Gastrocnemius medialis (tissue), 4 donors: ENCODE results near the gene COL4A5. TPM values are rescaled to one million over a fixed set of nuclear protein-coding genes. Genes with fewer than 3 reads are reported as not detected.

Experiments
- ATAC-seq, 2 donors: fragments of 150-250 bp; one replicate each; pipeline ENCODE4 v1.9.1; 2016
- DNase-seq, 2 donors: peaks; one replicate each; pipeline ENCODE4 v3.0.0-alpha.2; 2019
- H3K27ac ChIP-seq, 4 donors: fragments of 200-600 bp; sonication (generic); 1 replicate in 1 of 4; 2 replicates in 3 of 4; pipeline ENCODE4 v1.5.1; 2016 to 2018; ENCODE audit warnings: mild to moderate bottlenecking in 2 of 4, moderate library complexity in 1 of 4
- H3K27me3 ChIP-seq, 3 donors: fragments of 200-600 bp; sonication (generic) in 2 of 3; 1 replicate in 1 of 3; 2 replicates in 2 of 3; pipeline versions ENCODE4 v1.5.1 to v1.6.0; 2016 to 2019; ENCODE audit warnings: mild to moderate bottlenecking in 1 of 3, moderate library complexity in 1 of 3
- H3K36me3 ChIP-seq, 2 donors: fragments of 200-600 bp; sonication (generic) in 1 of 2; one replicate each; pipeline ENCODE4 v1.5.1; 2017 to 2018
- H3K4me1 ChIP-seq, 2 donors: fragments of 200-600 bp; sonication (generic) in 1 of 2; one replicate each; pipeline ENCODE4 v1.5.1; 2016 to 2017; ENCODE audit warnings: mild to moderate bottlenecking in 2 of 2
- H3K4me3 ChIP-seq, 4 donors: fragments of 200-600 bp; sonication (generic) in 3 of 4; 1 replicate in 1 of 4; 2 replicates in 3 of 4; pipeline ENCODE4 v1.5.1; 2016 to 2019; ENCODE audit warnings: mild to moderate bottlenecking in 2 of 4
- H3K9me3 ChIP-seq, 3 donors: fragments of 200-600 bp; sonication (generic) in 2 of 3; 1 replicate in 1 of 3; 2 replicates in 2 of 3; pipeline ENCODE4 v1.5.1; 2016 to 2019
- CTCF ChIP-seq, 5 experiments: fragments of 450-650 bp in 3 of 5; fragments of 200-600 bp in 2 of 5; sonication (generic) in 2 of 5; IDR thresholded peaks in 4 of 5; conservative IDR thresholded peaks in 1 of 5; 1 replicate in 4 of 5; 2 replicates in 1 of 5; pipeline ENCODE4 v1.5.1; 2016 to 2019; ENCODE audit warnings: antibody characterized with exemption in 5 of 5, mild to moderate bottlenecking in 3 of 5, moderate library complexity in 3 of 5
- POLR2A ChIP-seq, 2 donors: fragments of 450-650 bp; IDR thresholded peaks; one replicate each; pipeline ENCODE4 v1.6.1; 2017; ENCODE audit warnings: antibody characterized with exemption in 2 of 2, mild to moderate bottlenecking in 2 of 2, moderate library complexity in 2 of 2
- in situ Hi-C, 4 donors: fragments of 200-750 bp; cut with MboI; loops; one replicate each; pipeline versions ENCODE4 v1.15.0 to v1.8.0; 2017; ENCODE audit warnings: low sequenced_read_pairs in 4 of 4
- intact Hi-C: fragments of 100-400 bp; cut with DNase I; formaldehyde crosslinking; loops from one replicate; pipeline ENCODE4 v1.15.1; 2023; ENCODE audit warnings: low total_unique reads
- total RNA-seq, 4 donors: library from RNA; depleted of rRNA; stranded (reverse); fragments of >200 nt; gene quantifications; one replicate each; pipeline versions ENCODE4 v1.1.0 to v1.2.3, GENCODE V29; 2016

COL4A5 gene
- total RNA-seq, 4 donors from 2014 or later: 0.60 to 15.1 (median 4.4) TPM

DNA sequence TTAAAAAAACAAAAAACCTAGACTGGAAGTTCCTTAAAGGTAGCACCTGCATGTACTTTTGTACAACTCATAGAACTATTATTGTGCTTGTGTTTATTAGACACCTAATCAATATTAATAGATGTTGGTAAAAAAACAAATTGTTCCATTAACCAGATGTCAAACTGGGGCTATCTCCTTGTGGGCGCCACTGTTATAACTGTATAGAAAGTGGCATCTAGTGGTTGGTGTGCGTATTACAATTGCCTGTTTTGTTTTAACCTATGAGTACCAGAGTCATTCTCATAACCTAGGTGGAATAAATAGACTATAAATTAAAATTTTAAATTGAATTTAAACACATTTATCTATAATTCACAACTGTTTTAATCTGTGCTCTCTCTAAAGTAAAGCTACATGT, 97.4 kb downstream of the COL4A5 start:
- Histone ChIP-seq H3K36me3 (no peaks in the 10 kb centered on the region), H3K27ac (no peak overlapping the region), H3K9me3 (no peaks in the 10 kb centered on the region), H3K27me3 (no peaks in the 10 kb centered on the region), H3K4me3 (no peak overlapping the region), H3K4me1 (no peaks in the 10 kb centered on the region)
- ATAC-seq (peak in 1 of 2 donors; percentile 69), DNase-seq (no peak)
- TF ChIP-seq POLR2A (IDR thresholded peaks at IDR 0.05) (no peak), CTCF (IDR thresholded peaks at IDR 0.05 in 4 of 5, conservative IDR thresholded peaks at IDR 0.05 in 1 of 5) (peak; percentile 57 to 71 (median 62))
- intact Hi-C loops (loop anchor here (2.0 kb wide), 2 partner anchors 240 to 312 kb away; no protein-coding TSS in a partner anchor), in situ Hi-C loops (loop anchor here in 3 of 4 donors (5.0 to 25.0 kb wide), 3 partner anchors 310 to 325 kb away; no protein-coding TSS in a partner anchor)

DNA sequence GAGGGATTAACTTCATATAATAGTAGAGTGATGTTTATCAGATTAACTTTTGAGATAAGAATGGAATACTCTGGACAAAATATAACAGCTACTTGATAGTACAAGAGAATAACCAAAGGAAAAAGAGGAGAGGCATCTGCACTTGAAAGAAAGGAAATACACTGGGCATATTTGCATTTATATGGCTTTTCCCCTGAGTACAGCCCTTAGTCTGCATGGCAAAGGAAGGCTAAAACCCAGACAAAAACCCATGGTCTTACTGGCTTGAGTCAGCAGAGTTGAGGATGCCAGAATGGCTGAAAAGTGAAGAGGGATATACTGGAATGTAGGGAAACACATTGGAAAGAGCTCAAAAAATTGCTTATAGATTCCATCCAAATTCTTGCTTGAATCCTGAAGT, 101.6 kb downstream of the COL4A5 start:
- intact Hi-C loops (no loop called here), in situ Hi-C loops (loop anchor here in 1 of 4 donors (25.0 kb wide), 1 partner anchor 329 kb away; no protein-coding TSS in a partner anchor)
- ATAC-seq (no peak), DNase-seq (no peak)
- H3K9me3 ChIP-seq: no peaks in the 10 kb centered on the region
- H3K4me3 ChIP-seq: no peak overlapping the region
- TF ChIP-seq CTCF (IDR thresholded peaks at IDR 0.05 in 4 of 5, conservative IDR thresholded peaks at IDR 0.05 in 1 of 5) (no peak), POLR2A (IDR thresholded peaks at IDR 0.05) (no peak)
- no peak overlapping the region for H3K27ac ChIP-seq
- no peaks in the 10 kb centered on the region for H3K4me1 ChIP-seq
- H3K27me3 ChIP-seq: no peaks in the 10 kb centered on the region
- no peaks in the 10 kb centered on the region for H3K36me3 ChIP-seq

DNA sequence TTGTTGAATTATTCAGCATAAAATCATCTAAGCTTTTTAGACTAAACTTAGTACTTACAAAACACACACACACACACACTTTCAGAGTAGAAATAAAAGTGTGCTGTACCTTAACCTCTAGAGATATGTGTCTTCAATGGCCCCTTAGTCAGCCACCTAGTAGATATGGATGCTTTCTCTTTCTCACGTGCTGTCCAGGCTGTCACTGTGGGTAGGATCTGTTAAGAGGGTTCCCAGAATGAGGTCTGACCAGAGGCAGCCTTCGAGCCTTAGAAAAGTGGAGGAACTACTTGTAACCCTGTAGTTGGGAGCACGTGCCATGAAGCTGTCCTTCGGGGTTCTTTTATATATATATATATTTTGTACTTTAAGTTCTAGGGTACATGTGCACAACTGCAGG, 117.9 kb downstream of the COL4A5 start:
- Histone ChIP-seq H3K9me3 (no peaks in the 10 kb centered on the region), H3K4me3 (no peak overlapping the region), H3K36me3 (no peaks in the 10 kb centered on the region), H3K27me3 (no peaks in the 10 kb centered on the region), H3K27ac (no peak overlapping the region), H3K4me1 (no peaks in the 10 kb centered on the region)
- ATAC-seq (no peak), DNase-seq (no peak)
- intact Hi-C loops (no loop called here), in situ Hi-C loops (no loop called here)
- no peak for TF ChIP-seq POLR2A (IDR thresholded peaks at IDR 0.05)
- TF ChIP-seq CTCF (IDR thresholded peaks at IDR 0.05 in 4 of 5, conservative IDR thresholded peaks at IDR 0.05 in 1 of 5): no peak

DNA sequence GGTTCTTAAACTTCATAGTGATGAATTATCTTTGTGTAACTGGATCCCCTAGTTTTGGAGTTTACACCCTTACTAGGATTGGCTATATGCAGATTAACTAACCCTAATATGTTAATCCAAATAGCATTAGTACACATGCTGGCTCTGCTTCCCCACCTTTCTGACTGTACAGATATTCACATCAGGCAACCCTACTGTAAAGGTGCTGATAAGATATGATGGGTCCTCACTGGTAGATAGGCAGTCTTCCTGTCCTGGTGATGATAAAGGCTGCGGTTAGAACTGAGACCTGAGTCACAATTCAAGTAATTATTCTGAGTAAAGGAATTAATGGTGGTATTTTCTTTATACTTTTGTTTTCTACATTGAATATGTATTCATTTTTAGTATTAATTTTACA, 118.6 kb downstream of the COL4A5 start:
- intact Hi-C loops (no loop called here), in situ Hi-C loops (no loop called here)
- Histone ChIP-seq H3K9me3 (no peaks in the 10 kb centered on the region), H3K4me1 (no peaks in the 10 kb centered on the region), H3K27ac (no peak overlapping the region), H3K27me3 (no peaks in the 10 kb centered on the region), H3K36me3 (no peaks in the 10 kb centered on the region), H3K4me3 (no peak overlapping the region)
- DNase-seq (no peak), ATAC-seq (no peak)
- TF ChIP-seq CTCF (IDR thresholded peaks at IDR 0.05 in 4 of 5, conservative IDR thresholded peaks at IDR 0.05 in 1 of 5) (no peak), POLR2A (IDR thresholded peaks at IDR 0.05) (no peak)

DNA sequence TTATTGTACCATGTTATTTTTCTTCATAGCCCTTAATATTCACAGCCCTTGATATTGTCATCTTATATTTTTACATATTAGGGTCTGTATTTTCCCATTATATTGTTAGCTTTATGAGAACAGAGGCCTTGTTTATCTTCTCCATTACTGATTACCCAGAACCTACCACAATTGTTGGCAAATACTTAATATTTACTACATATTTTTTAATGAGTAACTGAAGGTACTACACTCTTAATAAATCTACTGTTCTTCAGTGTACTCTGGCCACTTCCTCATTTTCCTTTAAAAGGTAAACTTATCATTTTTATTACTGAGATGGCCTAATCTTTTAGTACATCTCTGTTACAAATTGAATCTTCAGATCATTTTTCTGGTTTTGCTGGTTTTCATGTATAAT, 133.5 kb downstream of the COL4A5 start:
- TF ChIP-seq CTCF (IDR thresholded peaks at IDR 0.05 in 4 of 5, conservative IDR thresholded peaks at IDR 0.05 in 1 of 5): no peak
- no peak for TF ChIP-seq POLR2A (IDR thresholded peaks at IDR 0.05)
- no peak overlapping the region for H3K27ac ChIP-seq
- H3K4me3 ChIP-seq: no peak overlapping the region
- no peak for ATAC-seq
- no peaks in the 10 kb centered on the region for H3K36me3 ChIP-seq
- in situ Hi-C loops: no loop called here
- H3K27me3 ChIP-seq: no peaks in the 10 kb centered on the region
- H3K4me1 ChIP-seq: no peaks in the 10 kb centered on the region
- intact Hi-C loops: no loop called here
- DNase-seq: no peak
- H3K9me3 ChIP-seq: no peaks in the 10 kb centered on the region
